Limb (tissue), 2 donors: ENCODE results near the gene GDAP2.

ENCODE experiments used
- DNase-seq, 2 donors: peaks; one replicate each; pipeline ENCODE4 v3.0.0-alpha.2; 2016; ENCODE audit errors: extremely low spot score in 2 of 2

The GDAP2 gene

DNA sequence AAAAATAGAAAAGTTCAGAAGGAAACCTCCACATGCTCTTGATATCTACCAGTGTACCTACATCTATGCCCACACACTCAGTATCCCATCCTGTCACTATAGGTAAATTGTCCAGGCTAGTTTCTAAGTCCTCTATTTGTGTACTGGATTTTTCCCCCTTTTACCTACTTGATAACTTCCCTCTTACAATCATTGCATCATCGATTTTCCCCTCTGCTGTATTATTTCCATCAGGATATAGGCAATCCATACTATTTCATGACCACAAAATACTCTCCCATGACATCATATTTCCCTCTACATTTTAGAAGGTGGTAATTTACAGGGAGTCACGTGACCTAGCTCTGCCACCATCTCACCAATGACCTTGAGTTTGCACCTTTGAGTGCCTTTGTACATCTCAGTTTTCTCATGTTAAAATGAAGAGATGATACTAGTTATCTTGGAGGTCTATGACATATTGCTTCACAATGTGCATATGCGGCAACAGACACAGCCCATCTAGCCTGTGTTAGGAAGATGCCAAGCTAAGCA, 88.2 kb downstream of the GDAP2 start:
- DNase-seq, result no peak

GRCh38 chr1:117838911-117839310, 90.5 kb downstream of the GDAP2 start:
- no peak for DNase-seq

DNA sequence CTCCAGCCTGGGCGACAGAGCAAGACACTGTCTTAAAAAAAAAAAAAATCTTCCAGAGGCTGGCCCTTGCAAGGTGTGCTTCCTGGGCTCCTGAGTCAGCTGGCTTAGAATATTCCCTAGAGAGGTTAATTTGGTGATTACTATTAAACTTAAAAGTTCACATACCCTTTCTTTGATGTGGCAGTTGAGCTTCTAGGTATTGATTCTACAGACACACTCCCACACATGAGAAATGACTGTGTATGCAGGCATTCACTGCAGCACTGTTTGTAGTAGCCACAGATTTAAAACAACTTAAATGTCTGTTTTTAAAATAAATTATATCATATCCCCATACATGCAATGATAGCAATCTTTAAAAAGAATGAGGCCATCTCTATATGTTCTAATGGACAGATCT, 93.4 kb downstream of the GDAP2 start:
- DNase-seq, result no peak

DNA sequence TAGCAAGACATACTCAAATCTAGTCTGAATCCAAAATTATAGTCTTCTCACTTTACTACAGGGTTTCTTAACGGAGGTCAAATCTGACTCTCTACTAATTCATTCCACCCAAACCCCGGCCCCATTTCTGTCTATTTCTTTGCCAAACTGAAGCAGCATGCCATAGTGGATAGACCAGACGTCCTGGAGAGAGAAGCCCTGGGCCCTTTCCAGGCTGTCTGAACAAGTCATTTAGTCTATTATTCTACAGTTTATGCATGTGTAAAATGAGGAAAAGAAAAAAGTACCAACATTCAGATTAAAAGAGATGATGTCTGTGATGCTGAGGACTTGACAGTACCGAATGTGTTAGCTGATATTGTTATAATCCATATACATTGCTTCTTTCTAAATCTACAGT, 95.0 kb downstream of the GDAP2 start:
- DNase-seq, result no peak

GRCh38 chr1:117832453-117832852, 97.0 kb downstream of the GDAP2 start:
- DNase-seq, result no peak

DNA sequence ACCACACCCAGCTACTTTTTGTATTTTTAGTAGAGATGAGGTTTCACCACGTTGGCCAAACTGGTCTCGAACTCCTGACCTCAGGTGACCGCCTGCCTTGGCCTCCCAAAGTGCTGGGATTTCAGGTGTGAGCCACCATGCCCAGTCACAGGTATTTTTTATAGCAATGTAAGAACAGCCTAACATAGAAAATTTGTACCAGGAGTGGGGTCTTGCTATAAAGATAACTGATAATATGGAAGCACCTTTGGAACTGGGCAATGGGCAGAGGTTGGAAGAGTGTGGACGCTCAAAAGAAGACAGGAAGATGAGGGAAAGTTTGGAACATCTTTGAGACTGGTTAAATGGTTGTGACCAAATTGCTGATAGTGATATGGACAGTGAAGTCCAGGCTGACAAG, 99.2 kb downstream of the GDAP2 start:
- no peak for DNase-seq

GRCh38 chr1:117828201-117828600, 101.2 kb downstream of the GDAP2 start:
- peak in 1 of 2 donors; percentile 48 for DNase-seq

GRCh38 chr1:117826540-117827078, 102.8 kb downstream of the GDAP2 start:
- no peak for DNase-seq

DNA sequence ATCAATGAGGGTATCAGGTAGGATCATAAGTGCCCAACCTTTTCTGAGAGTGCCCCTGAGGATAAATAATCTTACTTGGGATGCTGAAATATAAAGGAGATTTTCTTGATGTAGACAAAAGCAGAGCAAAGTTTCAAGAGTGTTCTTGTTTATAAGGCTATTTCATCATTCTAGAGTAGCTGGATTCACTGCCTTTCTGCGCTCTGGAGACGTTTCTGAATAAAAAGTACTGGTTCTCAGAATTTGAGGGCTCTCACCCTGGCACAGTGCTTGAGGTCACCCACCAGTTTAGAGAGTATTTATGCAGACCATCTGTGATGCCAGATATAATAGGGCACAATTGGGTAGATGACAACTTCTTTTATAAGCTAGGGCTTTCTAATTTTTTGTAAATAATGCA, 103.3 kb downstream of the GDAP2 start:
- DNase-seq, result no peak

DNA sequence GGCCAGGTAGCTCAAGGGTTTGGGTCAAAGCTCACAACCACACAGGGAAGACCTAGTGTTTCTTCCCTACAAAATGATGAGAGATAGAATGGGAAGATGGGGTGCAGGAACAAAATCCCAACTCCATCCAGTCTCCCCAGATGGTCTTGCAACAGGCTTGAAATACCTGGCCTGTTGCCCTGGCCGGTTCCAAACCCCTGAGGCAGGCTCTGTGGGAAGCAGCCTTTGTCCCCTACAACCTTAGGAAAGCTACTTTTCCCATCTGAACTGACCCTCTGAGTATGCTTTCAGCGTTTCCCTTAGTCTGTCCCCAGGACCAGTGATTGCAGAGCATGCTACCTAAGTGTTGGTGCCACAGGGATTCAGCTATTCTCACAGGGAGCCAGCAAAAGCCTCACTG, 104.0 kb downstream of the GDAP2 start:
- no peak for DNase-seq

DNA sequence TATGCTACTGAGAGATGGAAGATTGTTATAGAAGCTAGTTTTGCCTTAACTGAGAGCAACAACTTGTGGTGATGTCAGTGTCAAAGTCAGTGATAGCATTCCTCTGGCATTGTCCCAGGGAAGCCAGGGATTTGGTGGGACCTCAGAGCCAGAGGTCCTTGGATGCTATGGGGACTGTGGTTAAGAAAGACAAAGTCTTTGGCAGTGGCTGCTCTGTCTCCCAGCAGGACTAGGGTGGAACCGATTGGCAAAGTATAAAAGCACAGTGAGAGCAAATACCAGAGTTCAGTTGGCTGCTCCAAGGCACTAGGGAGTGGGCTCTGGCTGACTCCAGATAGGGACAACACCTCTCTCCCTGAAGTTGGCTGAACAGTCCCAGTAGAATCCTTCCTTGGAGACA, 104.8 kb downstream of the GDAP2 start:
- DNase-seq, result no peak

DNA sequence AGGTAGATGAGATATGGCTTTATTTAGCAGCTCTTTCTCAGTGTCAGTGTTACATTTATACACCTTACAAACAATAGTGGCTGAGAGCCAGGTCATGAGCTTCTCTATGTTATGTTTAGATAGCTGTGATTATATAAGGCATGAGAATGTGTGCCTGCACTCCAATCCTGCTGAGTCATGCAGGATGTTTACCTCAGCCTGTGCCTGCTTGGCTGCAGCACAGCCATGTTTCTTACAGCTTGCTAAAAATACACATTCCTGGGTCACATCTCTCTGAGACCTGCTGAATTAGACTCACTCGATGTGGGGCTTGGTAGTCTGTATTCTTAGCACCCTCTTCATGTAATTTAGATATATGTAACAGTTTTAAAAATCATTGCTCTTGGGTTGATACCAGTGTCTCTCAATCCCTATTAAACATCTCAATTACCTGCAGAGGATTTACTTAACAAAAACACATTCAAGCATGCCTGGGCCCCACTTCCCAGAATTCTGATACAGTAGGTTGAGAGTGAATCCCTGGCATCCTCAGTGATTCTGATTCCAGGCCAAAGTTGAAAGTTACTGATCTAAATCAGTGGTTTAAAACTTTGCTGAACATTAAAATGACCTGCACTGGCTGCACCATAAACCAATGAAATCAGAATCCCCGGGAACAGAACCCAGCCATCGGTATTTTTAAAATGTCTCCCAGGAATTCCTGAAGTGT, 107.5 kb downstream of the GDAP2 start:
- no peak for DNase-seq

- no peak for DNase-seq
Measured at GRCh38 chr1:117821382-117821755, 108.1 kb downstream of the GDAP2 start.

DNA sequence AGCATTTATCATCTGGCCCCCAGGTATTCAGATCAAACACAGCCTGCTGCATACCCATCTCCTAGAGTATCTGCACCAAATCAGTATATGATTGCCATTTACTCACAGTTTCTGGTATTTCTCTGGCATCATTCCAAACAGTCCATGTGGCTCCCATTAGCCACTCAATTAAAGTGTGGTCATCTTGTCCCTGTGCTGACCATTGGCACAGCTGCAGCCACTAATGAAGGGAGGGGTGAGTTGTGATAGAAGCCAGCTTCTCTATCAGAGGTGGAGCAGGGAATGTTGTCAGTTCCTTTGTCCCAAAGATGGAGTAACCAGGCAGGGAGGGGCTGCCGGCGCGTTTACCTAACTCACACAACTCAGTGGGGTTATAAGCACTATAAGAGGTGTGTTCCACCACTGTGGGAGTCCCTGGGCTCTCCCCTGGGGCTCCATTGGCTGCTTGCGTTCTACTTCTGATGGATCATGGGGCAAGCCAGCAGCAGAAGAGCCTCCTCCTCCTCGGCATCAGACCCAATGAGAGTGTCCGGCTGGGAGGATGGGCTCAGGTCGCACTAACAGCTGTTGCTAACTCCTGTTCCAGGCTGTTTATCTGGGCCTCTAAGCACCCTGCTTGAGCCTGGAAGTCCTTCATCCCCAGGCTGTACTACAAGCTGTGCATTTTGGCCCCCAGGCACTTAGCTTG, 108.6 kb downstream of the GDAP2 start:
- DNase-seq, result no peak

DNA sequence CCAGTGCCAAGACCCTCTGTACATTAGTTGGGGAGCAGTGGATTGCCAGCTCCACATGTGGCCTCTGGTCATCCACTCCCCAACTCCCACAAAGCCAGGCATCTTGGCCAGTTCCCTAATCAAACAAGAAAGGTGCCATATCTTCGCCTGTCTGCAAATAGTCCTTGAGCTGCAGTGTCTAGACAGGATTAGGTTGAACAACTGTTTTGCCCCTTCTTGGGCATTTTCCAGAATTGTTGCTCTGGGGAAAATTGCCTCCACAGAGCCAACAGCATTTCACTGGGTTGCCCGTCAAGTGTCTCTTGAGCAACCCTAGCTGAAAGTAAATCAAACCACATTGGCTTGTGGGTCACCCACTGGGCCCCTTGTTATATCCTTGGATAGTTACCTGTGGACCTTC, 109.3 kb downstream of the GDAP2 start:
- DNase-seq, result no peak

GRCh38 chr1:117819301-117819700, 110.1 kb downstream of the GDAP2 start:
- no peak for DNase-seq

- no peak for DNase-seq
Measured at GRCh38 chr1:117818456-117818855, 111.0 kb downstream of the GDAP2 start.

DNA sequence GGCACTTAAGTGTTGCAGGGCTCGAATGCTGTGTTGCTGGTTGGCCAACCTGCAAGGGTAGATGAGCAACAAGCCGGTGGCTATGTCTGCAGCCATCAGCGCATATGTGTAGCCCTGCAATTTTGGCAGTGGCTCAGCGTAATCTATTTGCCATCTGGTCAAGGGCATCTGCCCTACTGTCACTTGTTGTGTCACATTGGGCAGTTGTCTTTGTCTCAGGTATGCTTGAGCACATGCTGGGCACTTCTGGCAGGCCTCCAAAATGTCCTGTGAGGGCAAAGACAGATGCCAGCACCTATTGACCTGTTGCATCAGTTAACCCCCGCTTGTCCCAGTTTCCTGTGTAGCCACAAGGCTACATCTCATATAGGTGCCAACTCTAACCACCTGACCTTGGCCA, 111.8 kb downstream of the GDAP2 start:
- no peak for DNase-seq

DNA sequence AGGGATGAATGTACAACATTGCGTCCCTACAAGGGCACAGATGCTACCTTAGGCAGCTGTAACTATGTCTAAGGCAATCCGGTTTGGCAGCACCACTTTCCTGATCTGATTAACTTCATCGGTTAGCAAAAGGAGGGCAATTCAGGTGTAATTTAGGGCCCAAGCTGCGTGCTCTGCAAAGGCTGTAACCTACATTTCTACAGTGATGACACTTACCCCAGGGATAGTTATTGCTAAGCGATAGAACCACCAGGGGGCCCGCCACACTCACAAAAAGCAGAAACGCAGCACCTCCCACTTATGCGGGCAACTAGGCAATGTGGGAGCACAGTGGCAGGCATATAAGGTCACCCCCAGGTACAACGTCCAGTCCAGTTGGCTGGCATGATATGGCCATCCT, 113.5 kb downstream of the GDAP2 start:
- DNase-seq, result no peak

GRCh38 chr1:117814856-117815797, 114.3 kb downstream of the GDAP2 start:
- peak in 1 of 2 donors; percentile 43 for DNase-seq
